ENCODE results near the gene PTPN14. TPM values are rescaled to one million over a fixed set of nuclear protein-coding genes. Genes with fewer than 3 reads are reported as not detected.

PTPN14 gene
- polyA plus RNA-seq, 4 donors: 0.45 to 6.1 (median 3.2) TPM

GRCh38 chr1:214548271-214548670 lies 3.1 kb downstream of the PTPN14 start:
- peaks cover 0 to 3% (median 0%) of the 10 kb centered on the region in 3 donors for H3K36me3 ChIP-seq (ENCODE audit: control insufficient read depth in 3 of 3, insufficient read depth in 2 of 3, low read depth in 1 of 3, low read length in 3 of 3)
- peaks cover 0 to 19% (median 0%) of the 10 kb centered on the region in 3 donors for H3K4me1 ChIP-seq (ENCODE audit: control insufficient read depth in 3 of 3, insufficient read depth in 2 of 3, low read depth in 1 of 3, low read length in 2 of 3)
- H3K27me3 ChIP-seq (ENCODE audit: control insufficient read depth in 3 of 3, insufficient read depth in 3 of 3, low read length in 3 of 3): peaks cover 0 to 2% (median 0%) of the 10 kb centered on the region in 3 donors
- 90 to 95% (median 91%) methylated on average over 4 of the region's 4 CpGs for WGBS, 3 donors
- H3K9me3 ChIP-seq (ENCODE audit: control insufficient read depth in 2 of 2, insufficient read depth in 1 of 2, low read depth in 1 of 2, low read length in 1 of 2): no peaks in the 10 kb centered on the region
- no peak for DNase-seq
- FAIRE-seq: no peak
- H3K4me3 ChIP-seq (ENCODE audit: low read depth in 1 of 3, low read length in 3 of 3): no peak overlapping the region
- no peak overlapping the region for H3K27ac ChIP-seq (ENCODE audit: low read depth in 1 of 3, low read length in 2 of 3)

GRCh38 chr1:214547747-214548146 lies 3.7 kb downstream of the PTPN14 start:
- peaks cover 0 to 16% (median 0%) of the 10 kb centered on the region in 3 donors for H3K4me1 ChIP-seq (ENCODE audit: control insufficient read depth in 3 of 3, insufficient read depth in 2 of 3, low read depth in 1 of 3, low read length in 2 of 3)
- FAIRE-seq (no peak), DNase-seq (no peak)
- no peak overlapping the region for H3K27ac ChIP-seq (ENCODE audit: low read depth in 1 of 3, low read length in 2 of 3)
- H3K27me3 ChIP-seq (ENCODE audit: control insufficient read depth in 3 of 3, insufficient read depth in 3 of 3, low read length in 3 of 3): peaks cover 0 to 2% (median 0%) of the 10 kb centered on the region in 3 donors
- H3K9me3 ChIP-seq (ENCODE audit: control insufficient read depth in 2 of 2, insufficient read depth in 1 of 2, low read depth in 1 of 2, low read length in 1 of 2): no peaks in the 10 kb centered on the region
- no peak overlapping the region for H3K4me3 ChIP-seq (ENCODE audit: low read depth in 1 of 3, low read length in 3 of 3)
- peaks cover 0 to 3% (median 0%) of the 10 kb centered on the region in 3 donors for H3K36me3 ChIP-seq (ENCODE audit: control insufficient read depth in 3 of 3, insufficient read depth in 2 of 3, low read depth in 1 of 3, low read length in 3 of 3)

- Histone ChIP-seq H3K9me3 (ENCODE audit: control insufficient read depth in 2 of 2, insufficient read depth in 1 of 2, low read depth in 1 of 2, low read length in 1 of 2) (no peaks in the 10 kb centered on the region), H3K27me3 (ENCODE audit: control insufficient read depth in 3 of 3, insufficient read depth in 3 of 3, low read length in 3 of 3) (peaks cover 0 to 2% (median 0%) of the 10 kb centered on the region in 3 donors), H3K4me1 (ENCODE audit: control insufficient read depth in 3 of 3, insufficient read depth in 2 of 3, low read depth in 1 of 3, low read length in 2 of 3) (peaks cover 0 to 12% (median 0%) of the 10 kb centered on the region in 3 donors), H3K27ac (ENCODE audit: low read depth in 1 of 3, low read length in 2 of 3) (no peak overlapping the region), H3K36me3 (ENCODE audit: control insufficient read depth in 3 of 3, insufficient read depth in 2 of 3, low read depth in 1 of 3, low read length in 3 of 3) (peaks cover 0 to 6% (median 0%) of the 10 kb centered on the region in 3 donors), H3K4me3 (ENCODE audit: low read depth in 1 of 3, low read length in 3 of 3) (no peak overlapping the region)
- DNase-seq (no peak), FAIRE-seq (no peak)
- 63 to 76% (median 69%) methylated on average over 6 of the region's 6 CpGs for WGBS, 3 donors
Measured at GRCh38 chr1:214546886-214547641, 4.3 kb downstream of the PTPN14 start.

GRCh38 chr1:214546084-214546483 lies 5.3 kb downstream of the PTPN14 start:
- Histone ChIP-seq H3K36me3 (ENCODE audit: control insufficient read depth in 3 of 3, insufficient read depth in 2 of 3, low read depth in 1 of 3, low read length in 3 of 3) (peaks cover 0 to 6% (median 0%) of the 10 kb centered on the region in 3 donors), H3K4me3 (ENCODE audit: low read depth in 1 of 3, low read length in 3 of 3) (no peak overlapping the region), H3K9me3 (ENCODE audit: control insufficient read depth in 2 of 2, insufficient read depth in 1 of 2, low read depth in 1 of 2, low read length in 1 of 2) (no peaks in the 10 kb centered on the region), H3K4me1 (ENCODE audit: control insufficient read depth in 3 of 3, insufficient read depth in 2 of 3, low read depth in 1 of 3, low read length in 2 of 3) (peaks cover 0 to 12% (median 0%) of the 10 kb centered on the region in 3 donors), H3K27me3 (ENCODE audit: control insufficient read depth in 3 of 3, insufficient read depth in 3 of 3, low read length in 3 of 3) (peaks cover 0 to 2% (median 0%) of the 10 kb centered on the region in 3 donors), H3K27ac (ENCODE audit: low read depth in 1 of 3, low read length in 2 of 3) (no peak overlapping the region)
- 89 to 93% (median 92%) methylated on average over 4 of the region's 4 CpGs for WGBS, 3 donors
- DNase-seq (no peak), FAIRE-seq (no peak)

GRCh38 chr1:214545293-214545692 lies 6.1 kb downstream of the PTPN14 start:
- Histone ChIP-seq H3K27ac (ENCODE audit: low read depth in 1 of 3, low read length in 2 of 3) (no peak overlapping the region), H3K4me1 (ENCODE audit: control insufficient read depth in 3 of 3, insufficient read depth in 2 of 3, low read depth in 1 of 3, low read length in 2 of 3) (peaks cover 0 to 10% (median 0%) of the 10 kb centered on the region in 3 donors), H3K4me3 (ENCODE audit: low read depth in 1 of 3, low read length in 3 of 3) (no peak overlapping the region), H3K27me3 (ENCODE audit: control insufficient read depth in 3 of 3, insufficient read depth in 3 of 3, low read length in 3 of 3) (peaks cover 0 to 2% (median 0%) of the 10 kb centered on the region in 3 donors), H3K36me3 (ENCODE audit: control insufficient read depth in 3 of 3, insufficient read depth in 2 of 3, low read depth in 1 of 3, low read length in 3 of 3) (peaks cover 0 to 6% (median 0%) of the 10 kb centered on the region in 3 donors), H3K9me3 (ENCODE audit: control insufficient read depth in 2 of 2, insufficient read depth in 1 of 2, low read depth in 1 of 2, low read length in 1 of 2) (no peaks in the 10 kb centered on the region)
- 51 to 72% (median 67%) methylated on average over 2 of the region's 2 CpGs for WGBS, 3 donors
- no peak for FAIRE-seq
- no peak for DNase-seq

GRCh38 chr1:214544791-214545190 lies 6.6 kb downstream of the PTPN14 start:
- FAIRE-seq: no peak
- H3K27ac ChIP-seq (ENCODE audit: low read depth in 1 of 3, low read length in 2 of 3): no peak overlapping the region

GRCh38 chr1:214542275-214543199 lies 8.9 kb downstream of the PTPN14 start:
- FAIRE-seq: no peak

More at GRCh38 chr1:214544791-214545190, 6.6 kb downstream of the PTPN14 start:
- 82 to 90% (median 87%) methylated on average over 1 of the region's 1 CpG for WGBS, 3 donors
- DNase-seq: no peak
- H3K9me3 ChIP-seq (ENCODE audit: control insufficient read depth in 2 of 2, insufficient read depth in 1 of 2, low read depth in 1 of 2, low read length in 1 of 2): no peaks in the 10 kb centered on the region
- H3K4me3 ChIP-seq (ENCODE audit: low read depth in 1 of 3, low read length in 3 of 3): no peak overlapping the region
- peaks cover 0 to 5% (median 0%) of the 10 kb centered on the region in 3 donors for H3K4me1 ChIP-seq (ENCODE audit: control insufficient read depth in 3 of 3, insufficient read depth in 2 of 3, low read depth in 1 of 3, low read length in 2 of 3)
- peaks cover 0 to 2% (median 0%) of the 10 kb centered on the region in 3 donors for H3K27me3 ChIP-seq (ENCODE audit: control insufficient read depth in 3 of 3, insufficient read depth in 3 of 3, low read length in 3 of 3)
- peaks cover 0 to 6% (median 0%) of the 10 kb centered on the region in 3 donors for H3K36me3 ChIP-seq (ENCODE audit: control insufficient read depth in 3 of 3, insufficient read depth in 2 of 3, low read depth in 1 of 3, low read length in 3 of 3)

GRCh38 chr1:214541693-214542092 lies 9.7 kb downstream of the PTPN14 start:
- FAIRE-seq: no peak
- no peak overlapping the region for H3K4me3 ChIP-seq (ENCODE audit: low read depth in 1 of 3, low read length in 3 of 3)
- no peak for DNase-seq
- H3K27ac ChIP-seq (ENCODE audit: low read depth in 1 of 3, low read length in 2 of 3): no peak overlapping the region
- H3K4me1 ChIP-seq (ENCODE audit: control insufficient read depth in 3 of 3, insufficient read depth in 2 of 3, low read depth in 1 of 3, low read length in 2 of 3): no peaks in the 10 kb centered on the region
- H3K36me3 ChIP-seq (ENCODE audit: control insufficient read depth in 3 of 3, insufficient read depth in 2 of 3, low read depth in 1 of 3, low read length in 3 of 3): peaks cover 0 to 6% (median 0%) of the 10 kb centered on the region in 3 donors
- no peaks in the 10 kb centered on the region for H3K27me3 ChIP-seq (ENCODE audit: control insufficient read depth in 3 of 3, insufficient read depth in 3 of 3, low read length in 3 of 3)
- H3K9me3 ChIP-seq (ENCODE audit: control insufficient read depth in 2 of 2, insufficient read depth in 1 of 2, low read depth in 1 of 2, low read length in 1 of 2): no peaks in the 10 kb centered on the region
- WGBS, 3 donors: 65 to 78% (median 69%) methylated on average over 2 of the region's 2 CpGs

More at GRCh38 chr1:214542275-214543199, 8.9 kb downstream of the PTPN14 start:
- H3K9me3 ChIP-seq (ENCODE audit: control insufficient read depth in 2 of 2, insufficient read depth in 1 of 2, low read depth in 1 of 2, low read length in 1 of 2): no peaks in the 10 kb centered on the region
- H3K4me1 ChIP-seq (ENCODE audit: control insufficient read depth in 3 of 3, insufficient read depth in 2 of 3, low read depth in 1 of 3, low read length in 2 of 3): peaks cover 0 to 5% (median 0%) of the 10 kb centered on the region in 3 donors
- 82 to 90% (median 89%) methylated on average over 11 of the region's 11 CpGs for WGBS, 3 donors
- H3K4me3 ChIP-seq (ENCODE audit: low read depth in 1 of 3, low read length in 3 of 3): no peak overlapping the region
- no peak overlapping the region for H3K27ac ChIP-seq (ENCODE audit: low read depth in 1 of 3, low read length in 2 of 3)
- DNase-seq: no peak
- peaks cover 0 to 6% (median 0%) of the 10 kb centered on the region in 3 donors for H3K36me3 ChIP-seq (ENCODE audit: control insufficient read depth in 3 of 3, insufficient read depth in 2 of 3, low read depth in 1 of 3, low read length in 3 of 3)
- H3K27me3 ChIP-seq (ENCODE audit: control insufficient read depth in 3 of 3, insufficient read depth in 3 of 3, low read length in 3 of 3): no peaks in the 10 kb centered on the region

Measured in small intestine (tissue), 7 donors.